Hypothalamus (tissue), 51 donors: ENCODE data around the gene CDK11B.
"Not testable (repeated sequence)": the region's sequence is repeated elsewhere in the genome, so short reads cannot be mapped to it uniquely, and the experiment has no call there.

Source experiments
- DNase-seq, 51 donors: peaks; one replicate each; lab custom pipeline; 2025; lab: John Stamatoyannopoulos, UW

Gene CDK11B

DNA sequence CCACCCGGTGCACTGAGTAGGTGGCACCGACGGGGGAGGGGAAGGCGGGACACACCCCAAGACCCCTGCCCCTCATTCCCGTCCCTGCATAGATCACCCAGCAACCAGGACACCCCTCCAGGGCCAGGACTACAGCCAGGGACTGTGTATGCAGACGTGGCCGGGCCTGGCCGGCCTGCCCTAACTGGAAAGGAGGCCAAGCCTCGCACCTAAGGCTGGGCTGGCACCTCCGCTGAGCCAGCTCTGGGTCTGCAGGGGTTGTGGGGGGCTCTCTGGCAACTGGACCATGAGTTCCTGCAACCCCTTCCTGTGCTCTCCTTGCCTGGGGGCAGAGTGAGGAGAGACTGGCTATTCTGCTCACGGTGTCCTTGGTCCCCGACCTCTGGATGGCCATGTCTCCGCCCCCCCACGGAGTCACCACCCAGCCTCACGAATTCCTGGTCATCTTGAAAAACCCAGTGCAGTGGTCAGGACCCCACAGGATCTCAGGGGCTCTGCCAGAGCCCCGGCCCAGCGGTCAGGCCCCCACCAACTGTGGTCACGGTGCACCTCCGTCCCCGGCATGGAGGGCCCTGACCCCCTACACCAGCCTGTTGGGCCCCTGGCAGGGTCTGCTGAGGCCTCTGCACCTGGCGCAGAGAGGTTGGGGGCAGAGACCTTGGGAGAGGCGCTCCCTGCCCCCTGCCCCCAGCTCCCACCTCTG is 57.8 kb downstream of the CDK11B start:
- DNase-seq: no peak

DNA sequence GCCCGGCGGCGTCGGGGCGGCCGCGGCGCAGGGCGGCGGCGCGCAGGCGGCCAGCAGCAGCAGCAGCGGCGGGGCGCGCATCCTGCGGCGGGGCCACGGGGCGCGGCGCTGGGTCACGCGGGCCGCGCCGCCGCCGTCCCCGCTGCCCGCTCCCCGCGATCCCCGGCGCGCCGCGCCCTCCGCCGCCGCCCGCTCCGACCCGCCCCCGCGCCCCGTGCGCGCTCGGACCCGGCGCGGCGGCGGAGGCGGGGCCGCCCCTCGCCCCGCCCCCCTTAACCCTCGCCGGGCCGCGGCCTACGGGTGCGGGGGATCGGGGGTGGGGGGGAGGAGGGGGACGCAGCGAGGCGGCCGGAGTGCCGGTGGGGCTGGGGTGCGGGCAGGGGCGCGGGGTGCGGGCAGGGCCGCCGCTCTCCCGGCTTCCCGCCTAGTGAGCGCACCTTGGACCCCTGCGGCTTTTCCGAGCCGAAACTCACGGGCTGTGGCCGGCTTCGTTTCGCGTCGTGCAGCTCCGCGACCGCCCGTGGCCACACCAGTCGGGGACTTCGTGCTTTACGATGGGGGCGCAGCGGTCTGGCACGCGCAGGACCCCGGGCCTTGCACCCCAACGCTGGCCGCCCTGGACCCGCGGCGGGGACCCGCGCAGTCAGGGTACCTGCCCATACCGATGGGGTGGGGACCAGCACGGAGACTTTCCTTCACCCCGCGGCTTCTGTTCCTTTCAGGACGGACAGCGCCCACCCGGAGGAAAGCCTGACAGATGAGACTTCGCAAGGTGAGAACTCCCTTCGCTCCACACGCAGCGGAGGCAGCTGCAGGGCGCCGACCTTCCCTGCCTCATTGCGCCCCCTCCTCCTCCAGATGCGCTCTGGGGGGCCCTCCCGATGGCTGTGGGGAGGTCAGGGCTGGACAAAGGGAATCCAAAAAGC is 58.6 kb downstream of the CDK11B start, which contains the start of gene FNDC10:
TSS of gene FNDC10 (minus strand) at position 201 of the 926 bp plus-strand sequence. CDS start at position 81, 120 bp downstream.
- DNase-seq: peak in 2 of 51 donors; percentile 6 to 24

GRCh38 chr1:1599030-1599934 is 59.5 kb downstream of the CDK11B start:
- peak in 8 of 51 donors; percentile 3 to 50 (median 22) for DNase-seq

GRCh38 chr1:1598720-1599029 is 60.1 kb downstream of the CDK11B start:
- DNase-seq: no peak

DNA sequence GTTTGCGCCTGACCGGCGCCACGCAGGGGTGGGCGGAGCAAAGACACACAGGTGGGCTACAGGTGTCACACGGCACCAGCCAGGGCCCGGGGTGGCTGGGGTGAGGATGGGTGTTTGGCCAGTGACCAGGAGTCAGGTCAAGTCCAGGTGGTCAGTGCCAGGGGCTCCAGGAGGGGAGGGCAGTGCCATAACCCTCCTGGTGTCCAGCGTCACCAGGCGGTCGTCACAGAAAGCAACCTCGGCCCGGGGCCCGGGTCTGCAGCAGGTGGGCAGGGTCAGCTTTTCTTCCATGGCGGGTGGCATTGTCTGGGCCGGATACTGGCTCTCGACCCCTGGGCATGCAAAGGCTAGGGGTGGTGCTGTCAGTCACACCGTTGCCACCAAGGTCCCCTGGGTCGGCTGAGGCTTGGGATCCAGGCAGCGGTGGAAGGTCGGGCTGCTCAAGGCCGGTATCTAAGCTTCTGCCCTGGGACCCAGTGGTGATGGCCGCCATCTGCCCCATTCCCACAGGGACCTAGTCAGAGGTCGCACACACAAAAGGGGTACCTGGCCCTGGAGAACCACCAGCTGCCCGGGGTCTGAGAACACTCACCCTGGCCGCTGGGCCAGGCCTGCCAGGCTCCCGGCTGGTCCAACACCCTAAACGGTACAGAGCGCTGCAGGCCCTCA is 60.6 kb downstream of the CDK11B start:
- DNase-seq: no peak

- DNase-seq: no peak
Observed at GRCh38 chr1:1597275-1597930, 61.4 kb downstream of the CDK11B start.

GRCh38 chr1:1596493-1597274 is 62.1 kb downstream of the CDK11B start:
- no peak for DNase-seq

DNA sequence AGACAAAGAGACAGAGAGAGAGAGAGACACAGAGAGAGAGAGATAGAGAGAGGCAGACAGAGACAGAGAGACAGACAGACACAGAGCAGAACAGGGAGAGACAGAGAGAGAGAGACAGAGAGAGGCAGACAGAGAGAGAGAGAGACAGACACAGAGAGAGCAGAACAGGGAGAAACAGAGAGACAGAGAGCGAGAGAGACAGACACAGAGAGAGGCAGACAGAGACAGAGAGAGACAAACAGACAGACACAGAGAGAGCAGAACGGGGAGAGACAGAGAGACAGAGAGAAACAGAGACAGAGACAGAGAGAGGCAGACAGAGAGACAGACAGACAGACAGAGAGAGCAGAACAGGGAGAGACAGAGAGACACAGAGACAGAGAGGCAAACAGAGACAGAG is 63.5 kb downstream of the CDK11B start:
- not testable (repeated sequence) for DNase-seq

DNA sequence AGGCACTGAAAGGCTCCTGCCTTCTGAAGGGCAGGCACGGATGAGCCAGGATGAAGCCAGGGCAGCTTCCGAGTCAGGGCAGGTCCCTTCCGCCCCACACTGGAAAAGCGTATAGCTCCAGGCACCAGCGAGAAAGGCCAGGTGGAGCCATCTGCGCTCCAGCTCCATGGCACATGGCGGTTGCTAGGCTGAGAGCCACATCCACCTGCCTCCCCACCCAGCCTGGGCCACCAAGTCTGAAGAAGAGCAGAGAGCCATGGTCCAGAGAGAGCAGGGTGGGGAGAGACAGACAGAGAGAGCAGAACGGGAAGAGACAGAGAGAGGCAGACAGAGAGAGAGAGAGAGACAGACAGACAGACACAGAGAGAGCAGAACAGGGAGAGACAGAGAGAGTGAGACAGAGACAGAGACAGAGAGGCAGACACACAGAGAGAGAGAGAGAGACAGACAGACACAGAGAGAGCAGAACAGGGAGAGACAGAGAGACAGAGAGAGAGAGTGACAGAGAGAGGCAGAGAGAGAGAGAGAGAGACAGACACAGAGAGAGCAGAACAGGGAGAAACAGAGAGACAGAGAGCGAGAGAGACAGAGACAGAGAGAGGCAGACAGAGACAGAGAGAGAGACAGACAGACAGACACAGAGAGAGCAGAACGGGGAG is 64.1 kb downstream of the CDK11B start:
- no peak for DNase-seq

DNA sequence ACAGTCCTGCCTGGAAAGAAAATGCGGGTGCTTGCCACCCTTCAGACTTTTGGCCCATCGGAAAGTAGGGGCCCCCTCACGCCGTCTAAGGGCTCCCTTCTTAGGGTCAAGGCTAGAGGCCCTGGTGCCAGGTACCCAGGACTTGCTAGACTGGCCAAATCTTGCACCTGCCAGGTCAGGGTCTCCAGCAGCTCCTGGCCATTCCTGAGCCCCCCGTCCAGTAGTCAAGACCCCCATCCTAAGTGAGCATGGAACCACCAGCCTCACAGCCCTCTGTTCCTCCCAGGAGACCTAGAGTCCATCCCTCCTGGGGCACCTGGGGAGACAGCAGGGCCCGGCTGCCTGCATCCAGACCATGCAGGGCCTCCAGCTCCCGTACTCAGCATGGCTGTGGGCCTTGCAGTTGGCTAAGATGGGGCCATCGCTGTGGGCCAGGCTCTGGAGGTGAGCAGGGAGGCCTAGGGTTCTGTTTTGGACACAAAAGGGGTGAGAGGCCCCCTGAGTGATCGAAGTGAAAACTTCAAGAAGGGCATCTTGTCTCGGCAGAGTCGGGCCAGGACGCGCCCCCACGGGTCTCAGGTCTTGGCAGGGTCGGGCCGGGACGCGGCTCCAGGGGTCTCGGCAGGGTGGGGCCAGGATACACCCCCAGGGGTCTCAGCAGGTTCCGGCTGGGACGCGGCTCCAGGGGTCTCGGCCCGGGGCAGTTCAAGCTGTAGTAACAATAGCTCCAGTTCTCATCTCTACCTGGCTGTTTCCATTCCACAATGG is 64.8 kb downstream of the CDK11B start:
- no peak for DNase-seq

DNA sequence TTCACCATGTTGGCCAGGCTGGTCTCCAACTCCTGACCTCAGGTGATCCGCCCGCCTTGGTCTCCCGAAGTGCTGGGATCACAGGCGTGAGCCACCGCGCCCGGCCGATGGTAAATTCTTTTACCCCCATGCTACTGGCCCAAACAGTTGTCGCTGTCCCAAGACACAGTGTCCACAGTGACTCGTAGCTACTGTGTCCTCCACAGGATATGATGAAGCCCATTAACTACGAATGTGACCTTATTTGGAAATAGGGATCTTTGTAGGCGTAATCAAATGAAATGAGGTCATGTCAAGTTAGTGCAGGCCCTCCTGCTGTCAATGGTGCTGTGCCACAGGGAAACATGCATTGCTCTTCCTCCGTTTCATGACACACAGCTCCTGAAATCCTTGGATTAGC is 67.4 kb downstream of the CDK11B start:
- DNase-seq: no peak
